ELF-1 (cell line): ENCODE measurements around the gene MAP1LC3B2.
A peak's percentile ranks its signal among the peaks of the same experiment; 100 is the strongest.

Source experiments
- DNase-seq: peaks from one replicate; pipeline ENCODE4 v3.0.0-alpha.2; 2016; ENCODE audit warnings: low read depth, low spot score

MAP1LC3B2 gene

GRCh38 chr12:116614194-116614915, 55.2 kb downstream of the MAP1LC3B2 start:
- DNase-seq: no peak

- no peak for DNase-seq
Observed at GRCh38 chr12:116615141-116615861, 56.1 kb downstream of the MAP1LC3B2 start.

GRCh38 chr12:116616536-116617248, 57.5 kb downstream of the MAP1LC3B2 start:
- DNase-seq: no peak

GRCh38 chr12:116619246-116619645, 60.1 kb downstream of the MAP1LC3B2 start:
- no peak for DNase-seq

- DNase-seq: peak; percentile 73
Observed at GRCh38 chr12:116620124-116620491, 60.9 kb downstream of the MAP1LC3B2 start.

GRCh38 chr12:116620492-116621191, 61.5 kb downstream of the MAP1LC3B2 start:
- DNase-seq: no peak

GRCh38 chr12:116621194-116621593, 62.0 kb downstream of the MAP1LC3B2 start:
- DNase-seq: no peak

- no peak for DNase-seq
Observed at GRCh38 chr12:116624516-116624915, 65.3 kb downstream of the MAP1LC3B2 start.

GRCh38 chr12:116626153-116626552, 67.0 kb downstream of the MAP1LC3B2 start:
- no peak for DNase-seq
